HG02678 (cell line): ENCODE results near the gene SMARCAL1.

Source experiments
- ATAC-seq: cut with Tn5 transposase; IDR thresholded peaks from one replicate; pipeline ENCODE4 v1.9.1; 2021; ENCODE audit warnings: mild to moderate bottlenecking, moderate library complexity; ENCODE audit not compliant: unreplicated experiment

SMARCAL1 gene

GRCh38 chr2:216426166-216426777 lies 14.0 kb downstream of the SMARCAL1 start:
- ATAC-seq = no peak

- ATAC-seq = no peak
Measured at GRCh38 chr2:216426938-216427337, 14.7 kb downstream of the SMARCAL1 start.

GRCh38 chr2:216428618-216429350 lies 16.5 kb downstream of the SMARCAL1 start:
- ATAC-seq = no peak

- no peak for ATAC-seq
Measured at GRCh38 chr2:216429428-216429827, 17.1 kb downstream of the SMARCAL1 start.

- ATAC-seq = no peak
Measured at GRCh38 chr2:216430811-216431530, 18.7 kb downstream of the SMARCAL1 start.

- no peak for ATAC-seq
Measured at GRCh38 chr2:216431531-216431856, 19.2 kb downstream of the SMARCAL1 start.

- no peak for ATAC-seq
Measured at GRCh38 chr2:216436383-216436782, 24.1 kb downstream of the SMARCAL1 start.

GRCh38 chr2:216441308-216442010 lies 29.2 kb downstream of the SMARCAL1 start:
- no peak for ATAC-seq

GRCh38 chr2:216445501-216445900 lies 33.2 kb downstream of the SMARCAL1 start:
- ATAC-seq = no peak

GRCh38 chr2:216446343-216446742 lies 34.1 kb downstream of the SMARCAL1 start:
- no peak for ATAC-seq

GRCh38 chr2:216447293-216447692 lies 35.0 kb downstream of the SMARCAL1 start:
- ATAC-seq = no peak

GRCh38 chr2:216448829-216449228 lies 36.5 kb downstream of the SMARCAL1 start:
- no peak for ATAC-seq

- no peak for ATAC-seq
Measured at GRCh38 chr2:216450346-216450745, 38.1 kb downstream of the SMARCAL1 start.

GRCh38 chr2:216450784-216451183 lies 38.5 kb downstream of the SMARCAL1 start:
- no peak for ATAC-seq

- ATAC-seq = no peak
Measured at GRCh38 chr2:216453955-216454614, 41.8 kb downstream of the SMARCAL1 start.

- ATAC-seq = no peak
Measured at GRCh38 chr2:216463148-216463547, 50.9 kb downstream of the SMARCAL1 start.

- ATAC-seq = no peak
Measured at GRCh38 chr2:216464104-216464720, 51.9 kb downstream of the SMARCAL1 start.

- ATAC-seq = no peak
Measured at GRCh38 chr2:216465579-216466195, 53.4 kb downstream of the SMARCAL1 start.

- no peak for ATAC-seq
Measured at GRCh38 chr2:216467845-216468244, 55.6 kb downstream of the SMARCAL1 start.

GRCh38 chr2:216469661-216470060 lies 57.4 kb downstream of the SMARCAL1 start:
- ATAC-seq = no peak
